Fibroblast of lung (primary cell): ENCODE measurements around the gene PKD2L1.

Source experiments
- EZH2 ChIP-seq: IDR thresholded peaks from 2 replicates; pipeline ENCODE4 v1.5.1; 2012; ENCODE audit warnings: low read length, control low read depth, mild to moderate bottlenecking; ENCODE audit errors: missing control alignments
- TF ChIP-seq, protein P1 (sequence below), 2 donors: IDR thresholded peaks in 1 of 2; conservative IDR thresholded peaks in 1 of 2; 1 replicate in 1 of 2; 2 replicates in 1 of 2; pipeline ENCODE4 v1.5.1; 2011 to 2012; ENCODE audit warnings: low read length in 2 of 2, control low read depth in 1 of 2, inconsistent platforms in 1 of 2, low read depth in 1 of 2, mild to moderate bottlenecking in 1 of 2

DNA sequence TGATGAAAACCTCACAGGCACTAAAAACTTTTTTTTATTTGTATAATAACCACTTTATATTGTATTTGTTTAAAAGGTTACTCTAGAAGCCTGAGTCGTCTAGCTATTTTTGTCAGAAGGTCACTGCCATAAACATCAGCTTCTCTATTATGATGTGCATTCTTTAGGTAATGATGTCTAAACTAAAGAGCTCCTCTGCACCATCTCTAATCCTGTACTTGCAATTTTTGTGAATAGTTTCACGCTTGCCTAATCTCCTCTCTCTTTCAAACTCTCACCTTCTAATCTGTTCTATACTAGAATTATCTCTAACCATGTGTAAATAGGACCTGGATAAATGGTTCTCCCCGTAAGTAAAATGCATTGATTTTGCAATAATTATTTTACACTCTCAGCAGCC, 90.2 kb downstream of the PKD2L1 start:
- TF ChIP-seq, protein P1, sequence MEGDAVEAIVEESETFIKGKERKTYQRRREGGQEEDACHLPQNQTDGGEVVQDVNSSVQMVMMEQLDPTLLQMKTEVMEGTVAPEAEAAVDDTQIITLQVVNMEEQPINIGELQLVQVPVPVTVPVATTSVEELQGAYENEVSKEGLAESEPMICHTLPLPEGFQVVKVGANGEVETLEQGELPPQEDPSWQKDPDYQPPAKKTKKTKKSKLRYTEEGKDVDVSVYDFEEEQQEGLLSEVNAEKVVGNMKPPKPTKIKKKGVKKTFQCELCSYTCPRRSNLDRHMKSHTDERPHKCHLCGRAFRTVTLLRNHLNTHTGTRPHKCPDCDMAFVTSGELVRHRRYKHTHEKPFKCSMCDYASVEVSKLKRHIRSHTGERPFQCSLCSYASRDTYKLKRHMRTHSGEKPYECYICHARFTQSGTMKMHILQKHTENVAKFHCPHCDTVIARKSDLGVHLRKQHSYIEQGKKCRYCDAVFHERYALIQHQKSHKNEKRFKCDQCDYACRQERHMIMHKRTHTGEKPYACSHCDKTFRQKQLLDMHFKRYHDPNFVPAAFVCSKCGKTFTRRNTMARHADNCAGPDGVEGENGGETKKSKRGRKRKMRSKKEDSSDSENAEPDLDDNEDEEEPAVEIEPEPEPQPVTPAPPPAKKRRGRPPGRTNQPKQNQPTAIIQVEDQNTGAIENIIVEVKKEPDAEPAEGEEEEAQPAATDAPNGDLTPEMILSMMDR (conservative IDR thresholded peaks at IDR 0.05 in 1 of 2, IDR thresholded peaks at IDR 0.05 in 1 of 2; ENCODE audit: low read depth in 1 of 2, low read length in 2 of 2): no peak
- TF ChIP-seq EZH2: no peak
